ENCODE results near the gene ATP8B1. TPM values are rescaled to one million over a fixed set of nuclear protein-coding genes. Genes with fewer than 3 reads are reported as not detected.
A peak's percentile ranks its signal among the peaks of the same experiment; 100 is the strongest.

The ATP8B1 gene
- total and polyA plus RNA-seq, 2 experiments from 2014 or later: 1.7 to 3.0 TPM

DNA sequence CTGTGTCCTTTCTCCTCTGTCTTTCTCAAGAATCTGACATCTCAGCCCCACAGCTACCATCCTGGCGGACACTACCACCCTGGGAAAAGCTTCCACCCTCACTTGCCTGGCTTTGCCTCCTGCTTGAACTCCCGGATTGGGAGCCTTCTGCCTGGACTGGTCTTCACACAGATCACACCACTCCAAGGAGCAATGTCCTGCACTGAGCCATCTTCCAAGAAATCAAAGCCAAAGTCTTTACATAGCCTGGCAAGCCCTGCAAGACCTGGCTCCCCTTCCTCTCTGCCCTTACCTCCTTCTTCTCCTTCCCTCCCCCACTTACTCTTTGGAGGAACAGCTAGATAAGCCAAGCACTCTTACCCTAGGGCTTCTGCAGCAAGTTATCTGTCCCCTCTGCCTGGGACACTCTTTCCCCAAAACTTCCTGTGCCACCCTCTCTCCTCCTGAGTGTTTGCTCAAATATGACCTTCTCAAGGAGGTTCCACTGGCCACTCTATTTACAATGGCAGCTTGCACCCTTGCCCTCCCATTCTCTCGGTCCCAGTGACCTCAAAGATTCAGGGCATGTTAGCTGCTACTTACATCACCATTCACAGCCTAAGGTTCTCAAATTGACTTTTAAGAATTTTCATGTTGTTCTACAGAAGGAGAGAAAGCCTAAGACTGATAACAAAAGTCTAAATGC, 9.7 kb downstream of the ATP8B1 start:
- no peaks in the 10 kb centered on the region for H3F3A ChIP-seq (replicated peaks; ENCODE audit: low read depth)
- no peaks in the 10 kb centered on the region for H3K9me2 ChIP-seq (ENCODE audit: insufficient read depth)
- no peak overlapping the region for H3K4me3 ChIP-seq
- no peaks in the 10 kb centered on the region for H3K27me3 ChIP-seq (ENCODE audit: insufficient read depth)
- ATAC-seq (no peak; the same call in 2 of the 3 replicates), DNase-seq (ENCODE audit: low spot score) (no peak)
- H3K27ac ChIP-seq (ENCODE audit: low read depth): no peak overlapping the region
- no peaks in the 10 kb centered on the region for H4K20me1 ChIP-seq (replicated peaks; ENCODE audit: insufficient read depth)
- no peak overlapping the region for H2AFZ ChIP-seq
- Mint-ChIP-seq H3K27ac (peak overlapping the region; percentile 42; the same call in 1 of the 2 replicates), H3K27me3 (ENCODE audit: insufficient read depth, low read depth, poor library complexity) (peaks cover 1% of the 10 kb centered on the region), H3K9me3 (peaks cover 4% of the 10 kb centered on the region; the same call in 1 of the 3 replicates), H3K4me3 (no peak overlapping the region), H3K4me1 (peaks cover 17% of the 10 kb centered on the region), H3K36me3 (ENCODE audit: low read depth) (peaks cover 8% of the 10 kb centered on the region; the same call in 1 of the 3 replicates)
- no peaks in the 10 kb centered on the region for H3K36me3 ChIP-seq (ENCODE audit: insufficient read depth)
- TF ChIP-seq JUNB (IDR thresholded peaks at IDR 0.05; ENCODE audit: unreplicated experiment) (no peak), ZNF331 (CRISPR knock-in tag; IDR thresholded peaks at IDR 0.05; ENCODE audit: low read depth) (no peak), STAT1 (IDR thresholded peaks at IDR 0.05; ENCODE audit: unreplicated experiment) (no peak), ZNF114 (CRISPR knock-in tag; IDR thresholded peaks at IDR 0.05) (no peak), CREB1 (CRISPR knock-in tag; IDR thresholded peaks at IDR 0.05; ENCODE audit: low read depth) (no peak), POLR2AphosphoS5 (IDR thresholded peaks at IDR 0.05; ENCODE audit: low read depth) (no peak), EZH2phosphoT487 (IDR thresholded peaks at IDR 0.05; ENCODE audit: unreplicated experiment) (no peak), EZH2 (IDR thresholded peaks at IDR 0.05; ENCODE audit: low read depth, unreplicated experiment) (no peak), NANOG (IDR thresholded peaks at IDR 0.05; ENCODE audit: borderline replicate concordance) (no peak)
- TF ChIP-seq, protein P1, sequence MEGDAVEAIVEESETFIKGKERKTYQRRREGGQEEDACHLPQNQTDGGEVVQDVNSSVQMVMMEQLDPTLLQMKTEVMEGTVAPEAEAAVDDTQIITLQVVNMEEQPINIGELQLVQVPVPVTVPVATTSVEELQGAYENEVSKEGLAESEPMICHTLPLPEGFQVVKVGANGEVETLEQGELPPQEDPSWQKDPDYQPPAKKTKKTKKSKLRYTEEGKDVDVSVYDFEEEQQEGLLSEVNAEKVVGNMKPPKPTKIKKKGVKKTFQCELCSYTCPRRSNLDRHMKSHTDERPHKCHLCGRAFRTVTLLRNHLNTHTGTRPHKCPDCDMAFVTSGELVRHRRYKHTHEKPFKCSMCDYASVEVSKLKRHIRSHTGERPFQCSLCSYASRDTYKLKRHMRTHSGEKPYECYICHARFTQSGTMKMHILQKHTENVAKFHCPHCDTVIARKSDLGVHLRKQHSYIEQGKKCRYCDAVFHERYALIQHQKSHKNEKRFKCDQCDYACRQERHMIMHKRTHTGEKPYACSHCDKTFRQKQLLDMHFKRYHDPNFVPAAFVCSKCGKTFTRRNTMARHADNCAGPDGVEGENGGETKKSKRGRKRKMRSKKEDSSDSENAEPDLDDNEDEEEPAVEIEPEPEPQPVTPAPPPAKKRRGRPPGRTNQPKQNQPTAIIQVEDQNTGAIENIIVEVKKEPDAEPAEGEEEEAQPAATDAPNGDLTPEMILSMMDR (conservative IDR thresholded peaks at IDR 0.05; ENCODE audit: low read depth in 2 of 2): no peak
- TF ChIP-seq, protein P2, sequence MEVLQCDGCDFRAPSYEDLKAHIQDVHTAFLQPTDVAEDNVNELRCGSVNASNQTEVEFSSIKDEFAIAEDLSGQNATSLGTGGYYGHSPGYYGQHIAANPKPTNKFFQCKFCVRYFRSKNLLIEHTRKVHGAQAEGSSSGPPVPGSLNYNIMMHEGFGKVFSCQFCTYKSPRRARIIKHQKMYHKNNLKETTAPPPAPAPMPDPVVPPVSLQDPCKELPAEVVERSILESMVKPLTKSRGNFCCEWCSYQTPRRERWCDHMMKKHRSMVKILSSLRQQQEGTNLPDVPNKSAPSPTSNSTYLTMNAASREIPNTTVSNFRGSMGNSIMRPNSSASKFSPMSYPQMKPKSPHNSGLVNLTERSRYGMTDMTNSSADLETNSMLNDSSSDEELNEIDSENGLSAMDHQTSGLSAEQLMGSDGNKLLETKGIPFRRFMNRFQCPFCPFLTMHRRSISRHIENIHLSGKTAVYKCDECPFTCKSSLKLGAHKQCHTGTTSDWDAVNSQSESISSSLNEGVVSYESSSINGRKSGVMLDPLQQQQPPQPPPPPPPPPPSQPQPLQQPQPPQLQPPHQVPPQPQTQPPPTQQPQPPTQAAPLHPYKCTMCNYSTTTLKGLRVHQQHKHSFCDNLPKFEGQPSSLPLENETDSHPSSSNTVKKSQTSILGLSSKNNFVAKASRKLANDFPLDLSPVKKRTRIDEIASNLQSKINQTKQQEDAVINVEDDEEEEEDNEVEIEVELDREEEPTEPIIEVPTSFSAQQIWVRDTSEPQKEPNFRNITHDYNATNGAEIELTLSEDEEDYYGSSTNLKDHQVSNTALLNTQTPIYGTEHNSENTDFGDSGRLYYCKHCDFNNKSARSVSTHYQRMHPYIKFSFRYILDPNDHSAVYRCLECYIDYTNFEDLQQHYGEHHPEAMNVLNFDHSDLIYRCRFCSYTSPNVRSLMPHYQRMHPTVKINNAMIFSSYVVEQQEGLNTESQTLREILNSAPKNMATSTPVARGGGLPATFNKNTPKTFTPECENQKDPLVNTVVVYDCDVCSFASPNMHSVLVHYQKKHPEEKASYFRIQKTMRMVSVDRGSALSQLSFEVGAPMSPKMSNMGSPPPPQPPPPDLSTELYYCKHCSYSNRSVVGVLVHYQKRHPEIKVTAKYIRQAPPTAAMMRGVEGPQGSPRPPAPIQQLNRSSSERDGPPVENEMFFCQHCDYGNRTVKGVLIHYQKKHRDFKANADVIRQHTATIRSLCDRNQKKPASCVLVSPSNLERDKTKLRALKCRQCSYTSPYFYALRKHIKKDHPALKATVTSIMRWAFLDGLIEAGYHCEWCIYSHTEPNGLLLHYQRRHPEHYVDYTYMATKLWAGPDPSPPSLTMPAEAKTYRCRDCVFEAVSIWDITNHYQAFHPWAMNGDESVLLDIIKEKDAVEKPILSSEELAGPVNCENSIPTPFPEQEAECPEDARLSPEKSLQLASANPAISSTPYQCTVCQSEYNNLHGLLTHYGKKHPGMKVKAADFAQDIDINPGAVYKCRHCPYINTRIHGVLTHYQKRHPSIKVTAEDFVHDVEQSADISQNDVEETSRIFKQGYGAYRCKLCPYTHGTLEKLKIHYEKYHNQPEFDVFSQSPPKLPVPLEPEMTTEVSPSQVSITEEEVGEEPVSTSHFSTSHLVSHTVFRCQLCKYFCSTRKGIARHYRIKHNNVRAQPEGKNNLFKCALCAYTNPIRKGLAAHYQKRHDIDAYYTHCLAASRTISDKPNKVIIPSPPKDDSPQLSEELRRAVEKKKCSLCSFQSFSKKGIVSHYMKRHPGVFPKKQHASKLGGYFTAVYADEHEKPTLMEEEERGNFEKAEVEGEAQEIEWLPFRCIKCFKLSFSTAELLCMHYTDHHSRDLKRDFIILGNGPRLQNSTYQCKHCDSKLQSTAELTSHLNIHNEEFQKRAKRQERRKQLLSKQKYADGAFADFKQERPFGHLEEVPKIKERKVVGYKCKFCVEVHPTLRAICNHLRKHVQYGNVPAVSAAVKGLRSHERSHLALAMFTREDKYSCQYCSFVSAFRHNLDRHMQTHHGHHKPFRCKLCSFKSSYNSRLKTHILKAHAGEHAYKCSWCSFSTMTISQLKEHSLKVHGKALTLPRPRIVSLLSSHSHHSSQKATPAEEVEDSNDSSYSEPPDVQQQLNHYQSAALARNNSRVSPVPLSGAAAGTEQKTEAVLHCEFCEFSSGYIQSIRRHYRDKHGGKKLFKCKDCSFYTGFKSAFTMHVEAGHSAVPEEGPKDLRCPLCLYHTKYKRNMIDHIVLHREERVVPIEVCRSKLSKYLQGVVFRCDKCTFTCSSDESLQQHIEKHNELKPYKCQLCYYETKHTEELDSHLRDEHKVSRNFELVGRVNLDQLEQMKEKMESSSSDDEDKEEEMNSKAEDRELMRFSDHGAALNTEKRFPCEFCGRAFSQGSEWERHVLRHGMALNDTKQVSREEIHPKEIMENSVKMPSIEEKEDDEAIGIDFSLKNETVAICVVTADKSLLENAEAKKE (CRISPR knock-in tag; IDR thresholded peaks at IDR 0.05): no peak
- TF ChIP-seq, protein P3, sequence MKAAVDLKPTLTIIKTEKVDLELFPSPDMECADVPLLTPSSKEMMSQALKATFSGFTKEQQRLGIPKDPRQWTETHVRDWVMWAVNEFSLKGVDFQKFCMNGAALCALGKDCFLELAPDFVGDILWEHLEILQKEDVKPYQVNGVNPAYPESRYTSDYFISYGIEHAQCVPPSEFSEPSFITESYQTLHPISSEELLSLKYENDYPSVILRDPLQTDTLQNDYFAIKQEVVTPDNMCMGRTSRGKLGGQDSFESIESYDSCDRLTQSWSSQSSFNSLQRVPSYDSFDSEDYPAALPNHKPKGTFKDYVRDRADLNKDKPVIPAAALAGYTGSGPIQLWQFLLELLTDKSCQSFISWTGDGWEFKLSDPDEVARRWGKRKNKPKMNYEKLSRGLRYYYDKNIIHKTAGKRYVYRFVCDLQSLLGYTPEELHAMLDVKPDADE (IDR thresholded peaks at IDR 0.05): no peak
- TF ChIP-seq, protein P4, sequence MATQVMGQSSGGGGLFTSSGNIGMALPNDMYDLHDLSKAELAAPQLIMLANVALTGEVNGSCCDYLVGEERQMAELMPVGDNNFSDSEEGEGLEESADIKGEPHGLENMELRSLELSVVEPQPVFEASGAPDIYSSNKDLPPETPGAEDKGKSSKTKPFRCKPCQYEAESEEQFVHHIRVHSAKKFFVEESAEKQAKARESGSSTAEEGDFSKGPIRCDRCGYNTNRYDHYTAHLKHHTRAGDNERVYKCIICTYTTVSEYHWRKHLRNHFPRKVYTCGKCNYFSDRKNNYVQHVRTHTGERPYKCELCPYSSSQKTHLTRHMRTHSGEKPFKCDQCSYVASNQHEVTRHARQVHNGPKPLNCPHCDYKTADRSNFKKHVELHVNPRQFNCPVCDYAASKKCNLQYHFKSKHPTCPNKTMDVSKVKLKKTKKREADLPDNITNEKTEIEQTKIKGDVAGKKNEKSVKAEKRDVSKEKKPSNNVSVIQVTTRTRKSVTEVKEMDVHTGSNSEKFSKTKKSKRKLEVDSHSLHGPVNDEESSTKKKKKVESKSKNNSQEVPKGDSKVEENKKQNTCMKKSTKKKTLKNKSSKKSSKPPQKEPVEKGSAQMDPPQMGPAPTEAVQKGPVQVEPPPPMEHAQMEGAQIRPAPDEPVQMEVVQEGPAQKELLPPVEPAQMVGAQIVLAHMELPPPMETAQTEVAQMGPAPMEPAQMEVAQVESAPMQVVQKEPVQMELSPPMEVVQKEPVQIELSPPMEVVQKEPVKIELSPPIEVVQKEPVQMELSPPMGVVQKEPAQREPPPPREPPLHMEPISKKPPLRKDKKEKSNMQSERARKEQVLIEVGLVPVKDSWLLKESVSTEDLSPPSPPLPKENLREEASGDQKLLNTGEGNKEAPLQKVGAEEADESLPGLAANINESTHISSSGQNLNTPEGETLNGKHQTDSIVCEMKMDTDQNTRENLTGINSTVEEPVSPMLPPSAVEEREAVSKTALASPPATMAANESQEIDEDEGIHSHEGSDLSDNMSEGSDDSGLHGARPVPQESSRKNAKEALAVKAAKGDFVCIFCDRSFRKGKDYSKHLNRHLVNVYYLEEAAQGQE (IDR thresholded peaks at IDR 0.05; ENCODE audit: unreplicated experiment): no peak
- H3K4me1 ChIP-seq (ENCODE audit: insufficient read depth): no peaks in the 10 kb centered on the region
- no peak overlapping the region; the same call in 1 of the 2 replicates for H3K4me2 ChIP-seq
- H3K79me2 ChIP-seq (replicated peaks; ENCODE audit: insufficient read depth): no peaks in the 10 kb centered on the region; the same call in 1 of the 2 replicates
